MCF 10A (cell line): ENCODE data around the gene STK11. TPM values are rescaled to one million over a fixed set of nuclear protein-coding genes. Genes with fewer than 3 reads are reported as not detected.

Source experiments
- BruUV-seq: library from RNA; stranded (reverse); fragments of 400-500 nt; replicated peaks from 2 replicates; lab custom pipeline; 2021; lab: Mats Ljungman, UMichigan
- CTCF ChIA-PET: fragments of 300-600 bp; sonication (Branson Sonifier 250); formaldehyde crosslinking; extraction: SDS; loops from one replicate; lab custom pipeline; 2021; ENCODE audit warnings: antibody characterized with exemption, inconsistent platforms; lab: Yijun Ruan, JAX
- POLR2A ChIA-PET: fragments of 300-600, 350-650 bp; sonication (Branson Sonifier 250); formaldehyde crosslinking; extraction: SDS; loops from one replicate; lab custom pipeline; 2020; ENCODE audit warnings: antibody characterized with exemption, inconsistent platforms; lab: Yijun Ruan, JAX
- DNase-seq: peaks from one replicate; pipeline ENCODE4 v3.0.0-alpha.2; 2018; ENCODE audit not compliant: unreplicated experiment
- H3K27ac Mint-ChIP-seq: one replicate; pipeline ENCODE4 v1.8.0; 2022; ENCODE audit warnings: mild to moderate bottlenecking, low read depth, mixed read lengths; ENCODE audit not compliant: unreplicated experiment
- H3K27me3 Mint-ChIP-seq: one replicate; pipeline ENCODE4 v1.8.0; 2022; ENCODE audit warnings: mixed read lengths; ENCODE audit not compliant: insufficient read depth, unreplicated experiment
- H3K36me3 Mint-ChIP-seq: one replicate; pipeline ENCODE4 v1.8.0; 2022; ENCODE audit warnings: mild to moderate bottlenecking, moderate library complexity, mixed read lengths; ENCODE audit not compliant: insufficient read depth, unreplicated experiment
- H3K4me1 Mint-ChIP-seq: one replicate; pipeline ENCODE4 v1.8.0; 2022; ENCODE audit warnings: mixed read lengths; ENCODE audit not compliant: insufficient read depth, unreplicated experiment
- H3K4me3 Mint-ChIP-seq: one replicate; pipeline ENCODE4 v1.8.0; 2022; ENCODE audit warnings: mild to moderate bottlenecking, moderate library complexity, mixed read lengths; ENCODE audit not compliant: unreplicated experiment
- H3K9me3 Mint-ChIP-seq: one replicate; pipeline ENCODE4 v1.8.0; 2022; ENCODE audit warnings: mixed read lengths; ENCODE audit not compliant: unreplicated experiment
- intact Hi-C: fragments of 100-400 bp; cut with micrococcal nuclease; formaldehyde crosslinking; loops from 2 replicates; pipeline ENCODE4 v1.14.1; 2022
- total RNA-seq: library from RNA; stranded (reverse); gene quantifications from 2 replicates; pipeline ENCODE4 v1.2.3, GENCODE V29; 2022
- TF ChIP-seq, protein P1 (sequence below): fragments of 200-600 bp; IDR thresholded peaks from one replicate; pipeline ENCODE4 v1.8.0; 2022; ENCODE audit warnings: antibody characterized with exemption, mild to moderate bottlenecking; ENCODE audit not compliant: unreplicated experiment

The STK11 gene
- total RNA-seq, 1 experiment from 2014 or later = 65.6 TPM

DNA sequence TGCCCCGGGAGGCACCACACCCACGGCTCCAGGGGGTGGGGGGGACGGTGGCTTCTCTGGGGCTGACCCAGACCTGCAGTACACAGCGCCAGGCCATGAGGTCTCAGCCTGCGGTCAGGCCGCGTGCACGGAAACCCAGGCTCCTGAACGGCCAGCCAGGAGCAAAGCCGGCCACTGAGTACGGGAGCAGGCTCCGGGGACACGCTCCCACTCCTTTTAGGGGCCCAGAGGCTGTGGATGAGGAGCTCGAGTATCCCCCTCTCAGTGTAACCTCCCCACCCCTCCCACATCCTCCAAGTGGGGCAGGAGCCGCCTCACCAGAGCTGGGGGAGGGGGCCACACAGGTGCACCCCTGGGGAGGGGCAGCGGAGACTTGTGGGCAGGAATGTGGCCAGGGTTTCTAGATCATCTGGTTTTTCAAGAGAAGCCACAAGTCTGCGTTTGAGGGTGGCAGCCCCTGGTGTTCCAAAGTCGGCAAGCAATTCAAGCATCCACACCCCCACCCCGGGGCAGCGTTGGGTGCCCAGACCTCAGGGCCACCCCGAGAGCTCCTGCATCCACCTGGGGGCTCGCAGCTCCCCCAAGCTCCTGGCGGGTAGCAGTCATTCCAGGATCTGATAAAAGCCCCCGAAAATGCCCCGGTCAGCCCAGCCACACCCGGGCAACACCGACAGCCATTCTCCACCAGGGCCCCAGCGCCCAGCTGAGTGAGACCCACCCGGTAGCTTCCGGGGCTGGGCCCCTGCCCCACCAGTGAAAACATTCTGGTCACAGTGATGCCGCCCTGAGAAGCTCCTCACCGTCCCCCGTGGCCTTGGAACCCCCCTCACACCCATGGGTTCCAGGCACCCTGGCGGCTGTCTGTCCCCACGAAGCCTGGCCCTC lies 37.6 kb upstream of the STK11 start:
- Mint-ChIP-seq H3K27ac (peak overlapping the region; percentile 88), H3K9me3 (no peaks in the 10 kb centered on the region), H3K4me1 (peaks cover 22% of the 10 kb centered on the region), H3K4me3 (peak overlapping the region; percentile 75), H3K36me3 (peaks cover 22% of the 10 kb centered on the region), H3K27me3 (no peaks in the 10 kb centered on the region)
- intact Hi-C loops = loop anchor here (2.0 kb wide), 1 partner anchor 35 kb away; no protein-coding TSS in a partner anchor
- POLR2A ChIA-PET = interaction anchor here (0.6 to 4.8 kb wide), 15 partner anchors 9 to 241 kb away, joined by 3 to 73 read pairs (median 8); partner anchors contain the start of genes ATP5F1D, CBARP, CNN2 and GPX4
- CTCF ChIA-PET = interaction anchor here (0.5 to 2.5 kb wide), 4 partner anchors 9 to 68 kb away, joined by 3 to 9 read pairs (median 6); no protein-coding TSS in a partner anchor
- DNase-seq = peak; percentile 56
- no TSS peak for BruUV-seq
- TF ChIP-seq, protein P1, sequence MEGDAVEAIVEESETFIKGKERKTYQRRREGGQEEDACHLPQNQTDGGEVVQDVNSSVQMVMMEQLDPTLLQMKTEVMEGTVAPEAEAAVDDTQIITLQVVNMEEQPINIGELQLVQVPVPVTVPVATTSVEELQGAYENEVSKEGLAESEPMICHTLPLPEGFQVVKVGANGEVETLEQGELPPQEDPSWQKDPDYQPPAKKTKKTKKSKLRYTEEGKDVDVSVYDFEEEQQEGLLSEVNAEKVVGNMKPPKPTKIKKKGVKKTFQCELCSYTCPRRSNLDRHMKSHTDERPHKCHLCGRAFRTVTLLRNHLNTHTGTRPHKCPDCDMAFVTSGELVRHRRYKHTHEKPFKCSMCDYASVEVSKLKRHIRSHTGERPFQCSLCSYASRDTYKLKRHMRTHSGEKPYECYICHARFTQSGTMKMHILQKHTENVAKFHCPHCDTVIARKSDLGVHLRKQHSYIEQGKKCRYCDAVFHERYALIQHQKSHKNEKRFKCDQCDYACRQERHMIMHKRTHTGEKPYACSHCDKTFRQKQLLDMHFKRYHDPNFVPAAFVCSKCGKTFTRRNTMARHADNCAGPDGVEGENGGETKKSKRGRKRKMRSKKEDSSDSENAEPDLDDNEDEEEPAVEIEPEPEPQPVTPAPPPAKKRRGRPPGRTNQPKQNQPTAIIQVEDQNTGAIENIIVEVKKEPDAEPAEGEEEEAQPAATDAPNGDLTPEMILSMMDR = no peak

DNA sequence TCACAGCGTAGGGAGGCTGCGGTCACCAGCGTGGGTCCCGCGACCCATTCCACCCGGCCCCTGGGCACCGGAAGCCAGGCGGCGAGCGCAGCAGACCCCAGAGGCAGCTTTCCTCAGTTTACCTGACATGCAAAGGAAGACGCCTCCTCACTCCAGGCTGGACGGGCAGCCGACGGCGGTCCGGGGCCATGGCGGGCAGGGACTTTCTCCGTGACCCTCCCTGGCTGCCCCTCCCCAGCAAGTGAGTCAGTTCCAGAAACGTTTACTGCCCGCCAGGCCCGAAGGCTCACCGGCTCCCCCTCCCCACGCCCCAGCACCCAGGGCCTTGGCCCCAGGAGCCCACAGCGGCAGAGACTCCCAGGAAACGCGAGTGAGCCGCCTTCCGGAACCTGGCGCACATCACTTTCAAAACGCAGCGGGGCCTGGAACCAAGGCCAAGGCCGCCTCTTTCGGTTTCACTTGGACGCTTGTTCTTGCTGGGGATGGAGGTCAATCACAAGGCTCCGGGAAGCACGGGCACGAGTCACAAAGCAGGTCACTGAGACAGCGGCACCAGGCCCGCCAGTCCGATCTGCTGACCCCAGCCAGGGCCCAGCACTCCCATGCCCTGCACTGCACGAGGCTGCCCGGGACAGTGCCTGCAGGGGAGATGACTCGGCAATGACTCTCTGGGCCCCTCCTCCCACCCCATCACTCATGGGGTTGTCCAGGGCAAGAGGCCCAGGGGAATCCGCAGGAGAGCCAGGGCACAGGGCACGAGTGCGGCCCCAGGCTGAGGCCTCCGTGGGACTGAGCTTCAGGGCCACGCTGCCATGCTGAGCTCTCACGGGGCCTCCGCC lies 36.8 kb upstream of the STK11 start:
- intact Hi-C loops = loop anchor here (2.0 kb wide), 1 partner anchor 36 kb away; no protein-coding TSS in a partner anchor
- H3K27ac Mint-ChIP-seq = peak overlapping the region; percentile 88
- ChIA-PET POLR2A (interaction anchor here (0.6 to 4.8 kb wide), 31 partner anchors 7 to 242 kb away, joined by 3 to 73 read pairs (median 7); partner anchors contain the start of genes ATP5F1D, CBARP, CIRBP and CNN2), CTCF (interaction anchor here (0.5 to 2.5 kb wide), 5 partner anchors 9 to 70 kb away, joined by 3 to 9 read pairs (median 4); no protein-coding TSS in a partner anchor)
- H3K36me3 Mint-ChIP-seq = peaks cover 17% of the 10 kb centered on the region
- peaks cover 22% of the 10 kb centered on the region for H3K4me1 Mint-ChIP-seq
- DNase-seq = peak; percentile 97
- TF ChIP-seq, protein P1 = no peak
- TSS peak; percentile 29 for BruUV-seq
- H3K9me3 Mint-ChIP-seq = no peaks in the 10 kb centered on the region
- H3K27me3 Mint-ChIP-seq = no peaks in the 10 kb centered on the region
- H3K4me3 Mint-ChIP-seq = peak overlapping the region; percentile 75

DNA sequence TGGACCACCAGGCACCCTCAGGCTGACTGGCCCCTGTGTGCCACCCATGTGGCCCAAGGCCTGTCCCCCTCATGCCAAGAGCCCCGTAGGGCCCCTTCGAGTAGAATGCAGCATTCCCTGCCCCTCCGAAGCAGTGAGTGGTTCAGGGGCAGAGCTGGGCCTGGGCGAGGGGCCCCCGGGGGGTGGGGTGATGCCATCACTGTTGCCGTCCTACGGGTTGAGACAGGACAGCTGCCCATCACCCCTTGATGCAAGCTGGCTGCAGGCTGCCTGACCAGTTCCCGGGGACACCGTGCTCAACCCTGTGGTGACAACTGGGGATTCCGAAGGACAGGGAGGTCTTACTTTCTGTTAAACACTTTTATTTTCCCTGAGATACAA lies 36.2 kb upstream of the STK11 start:
- peak overlapping the region; percentile 75 for H3K4me3 Mint-ChIP-seq
- TF ChIP-seq, protein P1 = no peak
- no peaks in the 10 kb centered on the region for H3K9me3 Mint-ChIP-seq
- H3K27me3 Mint-ChIP-seq = no peaks in the 10 kb centered on the region
- peaks cover 22% of the 10 kb centered on the region for H3K4me1 Mint-ChIP-seq
- ChIA-PET CTCF (interaction anchor here (1.0 to 1.2 kb wide), 2 partner anchors 14 to 69 kb away, joined by 3 to 4 read pairs; no protein-coding TSS in a partner anchor), POLR2A (interaction anchor here (0.6 to 4.8 kb wide), 22 partner anchors 8 to 236 kb away, joined by 3 to 73 read pairs (median 6); partner anchors contain the start of genes CIRBP, CNN2, GPX4 and RNU6-2)
- H3K36me3 Mint-ChIP-seq = peaks cover 17% of the 10 kb centered on the region
- no peak for DNase-seq
- no TSS peak for BruUV-seq
- H3K27ac Mint-ChIP-seq = peak overlapping the region; percentile 88
- intact Hi-C loops = loop anchor here (2.0 kb wide), 1 partner anchor 37 kb away; no protein-coding TSS in a partner anchor
